RWPE1 (cell line): Measurements from ENCODE around the gene GALNT12.

Experiments
- CTCF ChIA-PET: fragments of 350-600 bp; sonication (Branson Sonifier 250); formaldehyde crosslinking; extraction: SDS; loops from one replicate; lab custom pipeline; 2021; lab: Yijun Ruan, JAX
- POLR2A ChIA-PET: fragments of 400-600 bp; formaldehyde crosslinking; extraction: SDS; loops from one replicate; lab custom pipeline; 2020; ENCODE audit warnings: antibody characterized with exemption; ENCODE audit not compliant: low non-redundant PET; lab: Yijun Ruan, JAX
- DNase-seq: peaks from one replicate; pipeline ENCODE4 v3.0.0; 2012; ENCODE audit warnings: low spot score
- H3K27ac ChIP-seq: fragments of 450-650 bp; 2 replicates; pipeline ENCODE4 v1.5.1; 2017
- CTCF ChIP-seq: fragments of 450-650 bp; conservative IDR thresholded peaks from 2 replicates; pipeline ENCODE4 v1.5.1; 2017; ENCODE audit warnings: low read depth, mild to moderate bottlenecking

Gene GALNT12

GRCh38 chr9:98825414-98825813 is 17.9 kb downstream of the GALNT12 start:
- TF ChIP-seq CTCF = no peak
- H3K27ac ChIP-seq = no peak overlapping the region
- ChIA-PET CTCF (interaction anchor here (0.6 to 1.4 kb wide), 3 partner anchors 15 to 1463 kb away, joined by 3 to 6 read pairs (median 3); no protein-coding TSS in a partner anchor), POLR2A (no interaction called here)
- no peak for DNase-seq

GRCh38 chr9:98826716-98827115 is 19.2 kb downstream of the GALNT12 start:
- CTCF ChIA-PET = interaction anchor here (0.5 to 1.1 kb wide), 2 partner anchors 9 to 60 kb away, joined by 3 read pairs; no protein-coding TSS in a partner anchor
- no peak for DNase-seq
- no peak overlapping the region for H3K27ac ChIP-seq
- POLR2A ChIA-PET = no interaction called here
- no peak for TF ChIP-seq CTCF

- TF ChIP-seq CTCF = no peak
- no peak overlapping the region for H3K27ac ChIP-seq
- POLR2A ChIA-PET = no interaction called here
- CTCF ChIA-PET = interaction anchor here (0.7 kb wide), 1 partner anchor 514 kb away, joined by 3 read pairs; no protein-coding TSS in a partner anchor
- no peak for DNase-seq
Observed at GRCh38 chr9:98829766-98830165, 22.3 kb downstream of the GALNT12 start.

- ChIA-PET POLR2A (no interaction called here), CTCF (interaction anchor here (0.5 to 0.6 kb wide), 2 partner anchors 141 to 148 kb away, joined by 3 to 4 read pairs; no protein-coding TSS in a partner anchor)
- H3K27ac ChIP-seq = no peak overlapping the region
- DNase-seq = no peak
- TF ChIP-seq CTCF = no peak
Observed at GRCh38 chr9:98830554-98830953, 23.1 kb downstream of the GALNT12 start.

GRCh38 chr9:98831696-98832095 is 24.2 kb downstream of the GALNT12 start:
- ChIA-PET CTCF (no interaction called here), POLR2A (no interaction called here)
- no peak overlapping the region for H3K27ac ChIP-seq
- DNase-seq = no peak
- TF ChIP-seq CTCF = no peak

GRCh38 chr9:98832768-98833089 is 25.3 kb downstream of the GALNT12 start:
- no peak overlapping the region for H3K27ac ChIP-seq
- no peak for TF ChIP-seq CTCF
- DNase-seq = no peak
- POLR2A ChIA-PET = no interaction called here
- CTCF ChIA-PET = no interaction called here
